Skeletal muscle tissue (tissue), 4 donors: ENCODE results near the gene DNAAF9. TPM values are rescaled to one million over a fixed set of nuclear protein-coding genes. Genes with fewer than 3 reads are reported as not detected.

Source experiments
- H3K27ac ChIP-seq: one replicate; pipeline ENCODE4 v1.7.0; 2013; ENCODE audit warnings: mild to moderate bottlenecking, low read depth, low read length, inconsistent platforms
- H3K27me3 ChIP-seq, 3 donors: one replicate each; pipeline ENCODE4 v1.7.0; 2013; ENCODE audit warnings: low read length in 3 of 3; ENCODE audit not compliant: control insufficient read depth in 3 of 3, insufficient read depth in 3 of 3
- H3K36me3 ChIP-seq, 3 donors: one replicate each; pipeline ENCODE4 v1.7.0; 2013; ENCODE audit warnings: low read length in 3 of 3; ENCODE audit not compliant: control insufficient read depth in 3 of 3, insufficient read depth in 3 of 3
- H3K4me1 ChIP-seq, 3 donors: one replicate each; pipeline ENCODE4 v1.7.0; 2013; ENCODE audit warnings: low read length in 3 of 3, mild to moderate bottlenecking in 3 of 3; ENCODE audit not compliant: control insufficient read depth in 3 of 3, insufficient read depth in 3 of 3
- H3K4me3 ChIP-seq, 3 donors: one replicate each; pipeline ENCODE4 v1.7.0; 2013; ENCODE audit warnings: low read length in 3 of 3
- H3K9ac ChIP-seq, 3 donors: one replicate each; pipeline ENCODE4 v1.7.0; 2013; ENCODE audit warnings: low read length in 3 of 3, mild to moderate bottlenecking in 3 of 3, moderate library complexity in 2 of 3, low read depth in 1 of 3
- H3K9me3 ChIP-seq, 3 donors: one replicate each; pipeline ENCODE4 v1.7.0; 2013; ENCODE audit warnings: low read length in 3 of 3; ENCODE audit not compliant: control insufficient read depth in 3 of 3
- total RNA-seq: library from RNA; depleted of rRNA; stranded (reverse); fragments of >200 nt; gene quantifications from one replicate; pipeline ENCODE4 v1.2.3, GENCODE V29; 2014
- donor health status: Osteomylitis.

DNAAF9 gene
- total RNA-seq, 1 donor from 2014 or later, result 13.6 TPM

- H3K4me1 ChIP-seq, result peaks cover 10 to 20% (median 20%) of the 10 kb centered on the region in 3 donors
- H3K27ac ChIP-seq, result no peak overlapping the region
- no peaks in the 10 kb centered on the region for H3K36me3 ChIP-seq
- no peak overlapping the region for H3K9ac ChIP-seq
- H3K9me3 ChIP-seq, result no peaks in the 10 kb centered on the region
- no peak overlapping the region for H3K4me3 ChIP-seq
- H3K27me3 ChIP-seq, result no peaks in the 10 kb centered on the region
These were observed 3.7 kb downstream of the DNAAF9 start for GRCh38 chr20:3403741-3404140.

- no peak overlapping the region for H3K4me3 ChIP-seq
- H3K4me1 ChIP-seq, result peaks cover 6 to 22% (median 16%) of the 10 kb centered on the region in 3 donors
- no peak overlapping the region for H3K9ac ChIP-seq
- H3K36me3 ChIP-seq, result no peaks in the 10 kb centered on the region
- no peaks in the 10 kb centered on the region for H3K9me3 ChIP-seq
- H3K27me3 ChIP-seq, result no peaks in the 10 kb centered on the region
- no peak overlapping the region for H3K27ac ChIP-seq
These were observed 5.0 kb downstream of the DNAAF9 start for GRCh38 chr20:3402453-3402852.

GRCh38 chr20:3400260-3401155 lies 7.0 kb downstream of the DNAAF9 start:
- Histone ChIP-seq H3K27ac (no peak overlapping the region), H3K4me3 (no peak overlapping the region), H3K4me1 (peaks cover 0 to 12% (median 4%) of the 10 kb centered on the region in 3 donors), H3K36me3 (no peaks in the 10 kb centered on the region), H3K9me3 (no peaks in the 10 kb centered on the region), H3K9ac (no peak overlapping the region), H3K27me3 (no peaks in the 10 kb centered on the region)

- no peak overlapping the region for H3K27ac ChIP-seq
- no peaks in the 10 kb centered on the region for H3K36me3 ChIP-seq
- no peak overlapping the region for H3K9ac ChIP-seq
- no peaks in the 10 kb centered on the region for H3K27me3 ChIP-seq
- no peaks in the 10 kb centered on the region for H3K9me3 ChIP-seq
- no peak overlapping the region for H3K4me3 ChIP-seq
- peaks cover 0 to 10% (median 4%) of the 10 kb centered on the region in 3 donors for H3K4me1 ChIP-seq
These were observed 8.7 kb downstream of the DNAAF9 start for GRCh38 chr20:3398681-3399252.

GRCh38 chr20:3396492-3396891 lies 11.0 kb downstream of the DNAAF9 start:
- no peak overlapping the region for H3K27ac ChIP-seq
- no peak overlapping the region for H3K9ac ChIP-seq
- no peaks in the 10 kb centered on the region for H3K9me3 ChIP-seq
- no peak overlapping the region for H3K4me3 ChIP-seq
- no peaks in the 10 kb centered on the region for H3K27me3 ChIP-seq
- H3K36me3 ChIP-seq, result no peaks in the 10 kb centered on the region
- peaks cover 0 to 10% (median 4%) of the 10 kb centered on the region in 3 donors for H3K4me1 ChIP-seq

GRCh38 chr20:3392756-3393155 lies 14.7 kb downstream of the DNAAF9 start:
- Histone ChIP-seq H3K9ac (no peak overlapping the region), H3K27me3 (no peaks in the 10 kb centered on the region), H3K27ac (no peak overlapping the region), H3K9me3 (no peaks in the 10 kb centered on the region), H3K36me3 (no peaks in the 10 kb centered on the region), H3K4me3 (no peak overlapping the region), H3K4me1 (peaks cover 0 to 2% (median 1%) of the 10 kb centered on the region in 3 donors)

GRCh38 chr20:3390759-3391425 lies 16.6 kb downstream of the DNAAF9 start:
- H3K36me3 ChIP-seq, result no peaks in the 10 kb centered on the region
- no peaks in the 10 kb centered on the region for H3K27me3 ChIP-seq
- no peak overlapping the region for H3K27ac ChIP-seq
- H3K9me3 ChIP-seq, result no peaks in the 10 kb centered on the region
- no peak overlapping the region for H3K4me3 ChIP-seq
- no peak overlapping the region for H3K9ac ChIP-seq
- H3K4me1 ChIP-seq, result peaks cover 0 to 2% (median 0%) of the 10 kb centered on the region in 3 donors

- H3K36me3 ChIP-seq, result peaks cover 0 to 10% (median 0%) of the 10 kb centered on the region in 3 donors
- H3K4me3 ChIP-seq, result no peak overlapping the region
- H3K4me1 ChIP-seq, result no peaks in the 10 kb centered on the region
- H3K27me3 ChIP-seq, result no peaks in the 10 kb centered on the region
- H3K9ac ChIP-seq, result no peak overlapping the region
- H3K9me3 ChIP-seq, result no peaks in the 10 kb centered on the region
- H3K27ac ChIP-seq, result no peak overlapping the region
These were observed 23.5 kb downstream of the DNAAF9 start for GRCh38 chr20:3383878-3384495.

- no peaks in the 10 kb centered on the region for H3K9me3 ChIP-seq
- H3K9ac ChIP-seq, result no peak overlapping the region
- no peaks in the 10 kb centered on the region for H3K27me3 ChIP-seq
- H3K27ac ChIP-seq, result no peak overlapping the region
- H3K4me3 ChIP-seq, result no peak overlapping the region
- H3K4me1 ChIP-seq, result peaks cover 3 to 6% (median 4%) of the 10 kb centered on the region in 3 donors
- peaks cover 2 to 14% (median 3%) of the 10 kb centered on the region in 3 donors for H3K36me3 ChIP-seq
These were observed 24.6 kb downstream of the DNAAF9 start for GRCh38 chr20:3382836-3383235.
